ENCODE measurements around the gene PPIC. TPM values are rescaled to one million over a fixed set of nuclear protein-coding genes. Genes with fewer than 3 reads are reported as not detected.
"Not testable (repeated sequence)": the region's sequence is repeated elsewhere in the genome, so short reads cannot be mapped to it uniquely, and the experiment has no call there.

Gene PPIC
- total RNA-seq, 4 donors from 2014 or later: 18.2 to 50.7 (median 44.4) TPM

GRCh38 chr5:122978068-122978467 lies 58.5 kb downstream of the PPIC start:
- Histone ChIP-seq H3K9me3 (no peaks in the 10 kb centered on the region), H3K36me3 (peaks cover 0 to 3% of the 10 kb centered on the region in 2 donors), H3K4me1 (no peaks in the 10 kb centered on the region), H3K4me3 (no peak overlapping the region), H3K27ac (no peak overlapping the region), H3K27me3 (no peaks in the 10 kb centered on the region)
- WGBS, 2 donors (ENCODE audit: low coverage in 1 of 2): 83 to 100% methylated on average over 2 of the region's 2 CpGs
- no peak for TF ChIP-seq EP300 (IDR thresholded peaks at IDR 0.05)
- no peak for TF ChIP-seq POLR2AphosphoS5 (IDR thresholded peaks at IDR 0.05)
- TF ChIP-seq CTCF (IDR thresholded peaks at IDR 0.05): no peak
- no peak for TF ChIP-seq POLR2A (IDR thresholded peaks at IDR 0.05)
- no peak for ATAC-seq

- Histone ChIP-seq H3K4me1 (no peaks in the 10 kb centered on the region), H3K9me3 (no peaks in the 10 kb centered on the region), H3K27ac (no peak overlapping the region), H3K4me3 (no peak overlapping the region), H3K36me3 (peaks cover 0 to 11% of the 10 kb centered on the region in 2 donors), H3K27me3 (no peaks in the 10 kb centered on the region)
- WGBS, 2 donors (ENCODE audit: low coverage in 1 of 2): 86 to 93% methylated on average over 2 of the region's 2 CpGs
- TF ChIP-seq POLR2A (IDR thresholded peaks at IDR 0.05) (no peak), POLR2AphosphoS5 (IDR thresholded peaks at IDR 0.05) (no peak), EP300 (IDR thresholded peaks at IDR 0.05) (no peak)
- ATAC-seq: no peak
Measured at GRCh38 chr5:122977319-122977718, 59.2 kb downstream of the PPIC start.

GRCh38 chr5:122974251-122974650 lies 62.3 kb downstream of the PPIC start:
- not testable (repeated sequence) for H3K27ac ChIP-seq, H3K9me3 ChIP-seq, H3K4me1 ChIP-seq, ATAC-seq, H3K27me3 ChIP-seq, H3K4me3 ChIP-seq
- WGBS, 2 donors (ENCODE audit: low coverage in 1 of 2): 100% methylated on average over 3 of the region's 3 CpGs
- peaks cover 0 to 13% of the 10 kb centered on the region in 2 donors for H3K36me3 ChIP-seq

GRCh38 chr5:122973759-122974158 lies 62.8 kb downstream of the PPIC start:
- not testable (repeated sequence) for H3K4me3 ChIP-seq, ATAC-seq, H3K27me3 ChIP-seq, H3K9me3 ChIP-seq, H3K27ac ChIP-seq, H3K4me1 ChIP-seq
- H3K36me3 ChIP-seq: peaks cover 0 to 13% of the 10 kb centered on the region in 2 donors
- no CpG with 5 or more reads among the region's 1 CpG for WGBS, 2 donors (ENCODE audit: low coverage in 1 of 2)

Small RNAs within 50 kb of the gene (small RNA-seq; reads per million reads assigned to genes)
- gene RN7SL689P (0 reads per million in 4 donors), gene RN7SL711P (0 reads per million in 4 donors)

Other genes starting within 250 kb of the PPIC start
- 10 to 100 TPM; 10.1 to 33.6 (median 14.8) TPM for gene SNX24, start 191.1 kb downstream of the PPIC start, total RNA-seq
- 10 to 100 TPM in 1 of 4 donors, 1 to 10 TPM in 2, under 1 TPM in 1; 0.87 to 17.6 (median 4.4) TPM for gene PRDM6, start 52.5 kb upstream of the PPIC start, total RNA-seq

All from gastroesophageal sphincter (tissue), 4 donors.